GM12878 (cell line): Measurements from ENCODE around the gene ZNF366.

Experiments
- BMI1 ChIP-seq: fragments of 450-650 bp; IDR thresholded peaks from 2 replicates; pipeline ENCODE4 v1.6.1; 2016; ENCODE audit warnings: mild to moderate bottlenecking, moderate library complexity, borderline replicate concordance
- HDAC6 ChIP-seq: fragments of 200-600 bp; sonication (generic); IDR thresholded peaks from one replicate; pipeline ENCODE4 v1.8.0; 2017; ENCODE audit warnings: antibody characterized with exemption; ENCODE audit not compliant: unreplicated experiment
- JUNB ChIP-seq: IDR thresholded peaks from 2 replicates; pipeline ENCODE4 v1.6.1; 2016; ENCODE audit warnings: antibody characterized with exemption, mild to moderate bottlenecking
- MEF2A ChIP-seq: IDR thresholded peaks from 2 replicates; pipeline ENCODE4 v1.6.1; 2011; ENCODE audit warnings: low read depth, mild to moderate bottlenecking, low read length, moderate library complexity; ENCODE audit not compliant: insufficient read depth
- NFYB ChIP-seq: IDR thresholded peaks from 2 replicates; pipeline ENCODE4 v1.6.1; 2011; ENCODE audit warnings: low read depth, mild to moderate bottlenecking, low read length, improper control_type of control experiment, moderate library complexity; ENCODE audit not compliant: insufficient read depth
- NR2C2 ChIP-seq: IDR thresholded peaks from 2 replicates; pipeline ENCODE4 v1.6.1; 2011; ENCODE audit warnings: borderline replicate concordance, low read depth; ENCODE audit not compliant: control insufficient read depth, insufficient read length
- POLR2AphosphoS5 ChIP-seq: IDR thresholded peaks from 2 replicates; pipeline ENCODE4 v1.6.1; 2011; ENCODE audit warnings: mild to moderate bottlenecking, low read length, inconsistent platforms
- RAD21 ChIP-seq: IDR thresholded peaks from 2 replicates; pipeline ENCODE4 v1.6.1; 2011; ENCODE audit warnings: mild to moderate bottlenecking, low read depth, low read length, moderate library complexity; ENCODE audit not compliant: insufficient read depth
- SMAD5 ChIP-seq: IDR thresholded peaks from 2 replicates; pipeline ENCODE4 v1.6.1; 2016; ENCODE audit warnings: antibody characterized with exemption, low read depth
- TCF7 ChIP-seq: IDR thresholded peaks from 2 replicates; pipeline ENCODE4 v1.6.1; 2014; ENCODE audit warnings: antibody characterized with exemption, borderline replicate concordance
- YY1 ChIP-seq: IDR thresholded peaks from 2 replicates; pipeline ENCODE4 v1.6.1; 2011; ENCODE audit warnings: low read depth, mild to moderate bottlenecking, low read length
- TF ChIP-seq, protein P1 (sequence below), 3 experiments: IDR thresholded peaks in 2 of 3; conservative IDR thresholded peaks in 1 of 3; 2 replicates each; pipeline ENCODE4 v1.5.1; 2011; ENCODE audit warnings: low read depth in 3 of 3, low read length in 3 of 3, mild to moderate bottlenecking in 3 of 3, control low read depth in 2 of 3, moderate library complexity in 2 of 3, inconsistent platforms in 1 of 3, mixed read lengths in 1 of 3; ENCODE audit not compliant: control insufficient read depth in 2 of 3, insufficient read depth in 1 of 3; ENCODE audit errors: extremely low read depth in 1 of 3
- TF ChIP-seq, protein P2 (sequence below): fragments of 450-650 bp; IDR thresholded peaks from 2 replicates; pipeline ENCODE4 v1.6.1; 2016; ENCODE audit warnings: mild to moderate bottlenecking

DNA sequence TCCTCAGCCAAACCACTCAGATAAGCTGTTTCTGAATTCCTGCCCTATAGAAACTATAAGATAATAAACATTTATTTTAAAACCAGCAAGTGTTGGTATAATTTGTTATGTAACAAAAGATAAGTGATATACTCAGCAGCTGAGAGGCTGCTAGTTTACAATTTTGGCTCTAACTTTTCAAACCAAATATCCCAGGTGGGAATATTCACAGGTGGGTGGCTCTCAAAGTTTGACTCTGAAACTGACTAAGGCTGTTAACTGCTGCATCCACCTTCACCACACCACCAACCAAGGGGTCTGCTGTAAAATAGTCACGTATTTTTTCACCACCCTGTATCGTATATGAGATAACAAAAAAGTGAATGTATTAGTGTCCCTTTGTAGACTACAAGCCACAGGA lies 9.7 kb upstream of the ZNF366 start:
- TF ChIP-seq NR2C2 (no peak), SMAD5 (no peak), YY1 (no peak), MEF2A (no peak), HDAC6 (no peak), JUNB (no peak), TCF7 (no peak), RAD21 (no peak), POLR2AphosphoS5 (no peak), NFYB (no peak), BMI1 (no peak)
- TF ChIP-seq, protein P1, sequence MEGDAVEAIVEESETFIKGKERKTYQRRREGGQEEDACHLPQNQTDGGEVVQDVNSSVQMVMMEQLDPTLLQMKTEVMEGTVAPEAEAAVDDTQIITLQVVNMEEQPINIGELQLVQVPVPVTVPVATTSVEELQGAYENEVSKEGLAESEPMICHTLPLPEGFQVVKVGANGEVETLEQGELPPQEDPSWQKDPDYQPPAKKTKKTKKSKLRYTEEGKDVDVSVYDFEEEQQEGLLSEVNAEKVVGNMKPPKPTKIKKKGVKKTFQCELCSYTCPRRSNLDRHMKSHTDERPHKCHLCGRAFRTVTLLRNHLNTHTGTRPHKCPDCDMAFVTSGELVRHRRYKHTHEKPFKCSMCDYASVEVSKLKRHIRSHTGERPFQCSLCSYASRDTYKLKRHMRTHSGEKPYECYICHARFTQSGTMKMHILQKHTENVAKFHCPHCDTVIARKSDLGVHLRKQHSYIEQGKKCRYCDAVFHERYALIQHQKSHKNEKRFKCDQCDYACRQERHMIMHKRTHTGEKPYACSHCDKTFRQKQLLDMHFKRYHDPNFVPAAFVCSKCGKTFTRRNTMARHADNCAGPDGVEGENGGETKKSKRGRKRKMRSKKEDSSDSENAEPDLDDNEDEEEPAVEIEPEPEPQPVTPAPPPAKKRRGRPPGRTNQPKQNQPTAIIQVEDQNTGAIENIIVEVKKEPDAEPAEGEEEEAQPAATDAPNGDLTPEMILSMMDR (IDR thresholded peaks at IDR 0.05 in 2 of 3, conservative IDR thresholded peaks at IDR 0.05 in 1 of 3; ENCODE audit: control insufficient read depth in 2 of 3, extremely low read depth in 1 of 3, insufficient read depth in 1 of 3, low read depth in 3 of 3, low read length in 3 of 3) = no peak
- TF ChIP-seq, protein P2, sequence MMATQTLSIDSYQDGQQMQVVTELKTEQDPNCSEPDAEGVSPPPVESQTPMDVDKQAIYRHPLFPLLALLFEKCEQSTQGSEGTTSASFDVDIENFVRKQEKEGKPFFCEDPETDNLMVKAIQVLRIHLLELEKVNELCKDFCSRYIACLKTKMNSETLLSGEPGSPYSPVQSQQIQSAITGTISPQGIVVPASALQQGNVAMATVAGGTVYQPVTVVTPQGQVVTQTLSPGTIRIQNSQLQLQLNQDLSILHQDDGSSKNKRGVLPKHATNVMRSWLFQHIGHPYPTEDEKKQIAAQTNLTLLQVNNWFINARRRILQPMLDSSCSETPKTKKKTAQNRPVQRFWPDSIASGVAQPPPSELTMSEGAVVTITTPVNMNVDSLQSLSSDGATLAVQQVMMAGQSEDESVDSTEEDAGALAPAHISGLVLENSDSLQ = no peak
